NCI-H2171 (cell line): ENCODE results near the gene ZP3.
"Not testable (repeated sequence)": the region's sequence is repeated elsewhere in the genome, so short reads cannot be mapped to it uniquely, and the experiment has no call there.

ENCODE experiments used
- DNase-seq: peaks from one replicate; lab custom pipeline; 2025; lab: John Stamatoyannopoulos, UW

The ZP3 gene

GRCh38 chr7:76485822-76486610 is 61.3 kb downstream of the ZP3 start:
- DNase-seq = not testable (repeated sequence)

- not testable (repeated sequence) for DNase-seq
These were observed 61.9 kb downstream of the ZP3 start for GRCh38 chr7:76486618-76487017.

GRCh38 chr7:76487969-76488368 is 63.2 kb downstream of the ZP3 start:
- not testable (repeated sequence) for DNase-seq
